ENCODE results near the gene CABCOCO1.

CABCOCO1 gene, protein sequence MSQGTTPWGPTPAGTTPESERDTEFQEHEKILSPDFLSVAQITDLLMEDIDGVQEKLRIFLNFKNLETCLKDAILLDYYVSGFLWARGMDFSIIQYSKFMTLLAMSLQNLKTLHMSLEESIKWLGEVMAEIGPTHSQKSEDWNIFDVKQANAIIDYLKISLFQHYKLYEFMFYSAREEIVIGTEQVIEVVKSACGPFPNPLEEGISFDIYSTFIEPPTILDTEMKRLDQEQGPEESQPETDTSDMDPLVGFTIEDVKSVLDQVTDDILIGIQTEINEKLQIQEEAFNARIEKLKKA

DNA sequence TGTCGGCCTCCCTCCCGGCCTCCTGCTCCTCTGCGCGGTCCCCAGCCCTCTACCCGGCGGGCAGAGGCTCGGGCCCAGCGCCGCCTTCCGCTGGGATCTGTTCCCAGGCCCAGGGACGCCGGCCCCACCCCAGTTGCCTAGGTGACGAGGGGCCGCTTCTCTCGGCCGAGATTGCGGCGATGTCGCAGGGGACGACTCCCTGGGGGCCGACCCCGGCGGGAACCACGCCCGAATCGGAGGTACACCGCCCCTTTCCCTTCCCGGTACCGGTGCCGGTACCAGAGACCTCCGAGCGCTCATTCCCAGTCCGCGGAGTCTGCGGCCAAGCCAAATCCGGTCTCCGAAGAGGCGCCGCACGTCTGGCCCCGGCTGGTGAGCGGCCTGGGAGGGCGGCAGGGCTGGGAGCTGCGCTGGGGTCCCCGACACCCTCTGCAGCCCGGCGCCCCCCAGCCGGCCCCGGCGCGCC, at the start of gene CABCOCO1:
Gene CABCOCO1 (plus strand): TSS at position 136 of the 466 bp plus-strand sequence. CDS start 44 bp downstream, at position 180.
- DNase-seq, result peak; percentile 91

DNA sequence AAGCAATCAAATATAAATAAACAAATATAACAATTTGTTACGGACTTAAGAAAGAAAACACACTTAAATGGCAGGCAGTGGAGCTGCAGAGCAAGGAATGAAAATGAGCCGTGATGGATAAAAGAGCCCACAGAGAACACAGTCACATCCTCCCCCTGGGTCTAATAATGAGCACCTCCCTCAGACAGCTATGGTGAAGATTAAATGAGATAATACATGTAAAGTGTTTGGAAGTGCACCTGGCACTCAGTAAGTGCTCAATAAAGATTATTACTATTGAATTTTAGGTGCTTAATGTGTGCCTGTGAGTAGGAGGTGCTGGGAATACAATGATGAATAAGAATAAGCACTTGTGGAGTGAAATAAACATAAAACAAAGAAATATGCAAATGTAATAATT, 49.1 kb upstream of the CABCOCO1 start:
- no peak for DNase-seq

DNA sequence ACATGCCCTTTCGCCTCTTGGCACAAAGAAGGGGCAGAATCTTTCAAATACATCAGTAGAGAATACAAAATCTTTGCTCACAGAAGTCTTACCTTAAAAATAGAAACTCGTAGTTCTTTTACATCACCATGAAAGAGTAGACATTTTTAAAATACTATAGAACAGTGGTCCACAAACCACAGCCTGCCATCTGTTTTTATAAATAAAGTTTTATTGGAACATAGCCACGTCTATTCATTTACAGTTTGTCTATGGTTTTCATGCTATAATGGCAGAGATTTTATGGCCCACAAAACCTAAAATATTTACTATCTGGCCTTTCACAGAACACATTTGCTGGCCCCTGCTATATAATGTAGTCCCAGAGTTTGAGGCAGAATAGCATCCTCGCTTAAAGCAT, 46.1 kb upstream of the CABCOCO1 start:
- DNase-seq, result no peak

DNA sequence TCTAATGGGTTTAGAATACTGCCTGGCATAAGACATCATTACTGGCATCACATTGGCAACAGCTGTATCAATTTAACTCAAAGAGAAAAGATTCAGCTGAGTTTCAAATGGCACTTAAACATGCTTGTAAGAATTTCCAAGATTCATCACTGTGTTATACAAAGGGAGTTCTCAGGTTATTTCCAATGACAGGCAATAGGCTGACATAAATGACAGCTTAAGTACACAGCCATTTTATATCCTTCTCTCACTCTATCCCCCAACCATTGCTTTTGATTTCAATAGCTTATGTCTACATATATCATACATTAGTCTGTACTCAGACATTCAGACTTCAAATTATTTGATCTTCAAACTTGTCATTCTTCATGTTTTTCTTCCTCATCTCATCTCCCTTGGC, 45.5 kb upstream of the CABCOCO1 start:
- DNase-seq, result no peak

DNA sequence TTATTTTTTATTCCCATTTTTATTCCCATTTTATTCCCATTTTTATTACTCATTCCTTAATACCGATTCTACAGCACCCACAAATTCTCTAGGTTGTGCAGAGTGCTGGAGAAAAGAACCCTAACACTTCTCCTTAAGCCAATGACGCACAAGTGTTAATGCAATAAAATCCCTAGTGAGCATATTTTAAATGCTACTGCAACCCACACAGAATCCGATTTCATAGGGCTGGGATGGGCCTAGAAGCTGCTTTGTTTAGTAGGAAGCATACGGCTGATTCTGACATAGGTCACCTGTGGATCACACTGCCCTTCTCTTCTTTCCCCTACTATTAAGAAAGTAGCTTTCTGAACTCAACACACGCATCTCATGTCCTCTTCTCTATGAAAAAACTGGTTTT, 45.1 kb upstream of the CABCOCO1 start:
- DNase-seq, result no peak

DNA sequence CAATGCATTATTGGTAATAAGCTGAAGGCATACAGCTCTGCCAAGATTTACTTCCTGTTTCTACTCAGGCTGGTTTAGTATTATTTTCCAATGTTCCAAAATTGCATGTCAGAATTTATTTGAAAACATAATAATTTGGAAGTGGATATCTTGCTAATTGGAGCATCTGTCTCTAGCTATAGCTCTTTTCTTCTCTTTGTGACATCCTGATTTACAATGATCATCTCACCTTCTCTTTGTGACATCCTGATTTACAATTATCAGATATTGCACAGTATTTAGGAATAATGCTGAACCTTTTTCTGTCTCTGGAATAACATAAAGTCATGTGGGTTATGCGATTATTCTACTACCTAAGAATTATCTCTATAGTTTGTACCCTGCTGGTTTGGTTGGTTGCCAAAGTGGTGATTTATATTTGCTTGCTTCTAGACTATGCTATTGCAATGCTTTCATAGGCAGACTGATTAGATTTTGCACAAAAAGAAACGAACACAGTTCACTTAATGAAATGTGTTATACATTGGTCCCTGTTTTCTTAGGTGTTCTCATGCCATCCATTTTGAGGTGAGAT, 44.3 kb upstream of the CABCOCO1 start:
- DNase-seq, result no peak

DNA sequence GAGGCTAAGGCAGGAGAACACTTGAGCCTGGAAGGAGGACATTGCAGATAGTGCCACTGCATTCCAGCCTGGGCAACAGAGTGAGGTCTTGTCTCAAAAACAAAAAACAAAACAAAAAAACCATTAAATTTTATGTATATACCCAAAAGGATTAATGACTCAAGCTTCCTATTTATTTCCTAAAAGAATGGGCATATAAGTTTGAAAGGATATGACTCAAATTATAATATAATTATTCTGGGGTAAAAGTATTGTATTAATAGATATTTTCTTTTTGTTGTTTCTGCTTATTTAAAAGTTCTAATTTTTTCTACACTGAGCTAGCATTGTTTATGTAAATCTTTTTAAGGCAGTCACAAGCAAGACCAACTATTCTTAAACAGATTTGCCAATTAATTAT, 42.2 kb upstream of the CABCOCO1 start:
- no peak for DNase-seq

DNA sequence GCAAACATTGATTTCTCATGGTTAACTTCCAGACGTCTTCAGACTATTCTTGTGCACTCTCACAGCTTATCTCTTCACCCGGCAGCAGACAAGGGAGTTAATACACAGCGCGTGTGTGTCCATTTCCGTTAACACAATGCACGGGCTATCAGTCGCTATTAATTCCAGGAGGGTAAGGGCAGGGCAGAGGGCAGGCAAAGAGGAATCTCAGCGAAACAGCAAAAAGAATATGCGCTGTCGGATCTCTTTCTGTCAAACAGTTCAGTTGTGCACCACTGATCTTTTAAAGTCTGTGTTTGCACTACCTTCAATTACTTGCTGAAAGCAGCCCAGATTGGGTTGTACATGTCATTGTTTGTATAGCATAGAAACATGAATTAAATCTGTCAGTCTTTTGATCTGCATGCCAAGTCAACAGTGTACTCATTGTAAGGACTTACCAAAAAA, 41.1 kb upstream of the CABCOCO1 start:
- DNase-seq, result no peak

DNA sequence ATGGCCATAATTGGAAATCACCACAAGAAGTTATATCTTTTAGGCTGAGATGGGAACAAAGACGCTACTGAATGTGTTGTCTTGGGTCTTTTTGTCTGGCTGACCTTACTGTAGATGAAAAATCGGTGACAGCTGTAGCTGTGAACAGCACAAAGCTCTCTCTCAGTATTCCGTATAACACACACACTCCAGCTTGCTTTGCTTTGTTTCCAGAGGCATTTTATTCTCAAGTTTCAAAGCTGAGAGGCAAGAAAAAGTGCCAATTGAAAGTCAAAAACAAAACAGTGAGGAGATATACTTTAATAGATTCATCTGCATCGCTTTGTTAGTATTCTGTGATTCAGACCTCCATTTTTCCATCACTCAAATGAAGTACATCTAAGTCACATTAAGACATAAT, 39.6 kb upstream of the CABCOCO1 start:
- no peak for DNase-seq

DNA sequence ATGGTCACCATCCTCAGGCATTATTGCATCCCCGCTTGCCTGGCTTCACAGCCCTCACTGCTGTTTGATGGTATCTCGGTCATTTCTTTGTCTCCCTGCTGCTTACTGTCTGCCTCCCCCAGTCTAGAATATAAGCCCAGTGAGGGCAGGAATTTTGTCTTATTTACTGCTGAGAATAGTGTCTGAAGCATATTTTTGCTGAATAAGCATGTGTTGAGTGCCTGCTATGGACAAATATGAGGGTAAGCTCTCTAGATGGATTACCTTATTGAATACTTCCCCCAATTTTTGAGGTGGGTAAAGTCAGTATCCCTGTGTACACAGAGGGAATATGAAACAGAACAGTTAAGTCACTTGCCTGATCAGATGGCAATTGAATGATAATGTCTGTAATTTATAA, 36.5 kb upstream of the CABCOCO1 start:
- DNase-seq, result no peak

DNA sequence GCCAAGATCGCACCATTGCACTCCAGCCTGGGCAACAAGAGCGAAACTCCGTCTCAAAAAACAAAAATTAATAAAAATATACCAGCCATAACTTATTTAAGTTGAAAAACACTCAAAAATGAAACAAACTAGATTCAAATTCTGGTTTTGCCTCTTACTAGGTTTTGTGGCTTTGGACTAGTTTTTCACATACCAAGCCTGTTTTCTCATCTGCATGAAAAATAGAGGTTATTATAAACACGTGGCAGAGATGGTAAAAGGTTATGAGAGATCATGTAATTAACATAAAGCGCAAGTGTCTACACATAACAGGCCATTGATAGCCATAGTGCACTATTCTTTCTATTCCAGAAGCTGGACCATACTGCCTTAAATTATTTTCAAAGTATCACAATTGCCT, 35.5 kb upstream of the CABCOCO1 start:
- no peak for DNase-seq

DNA sequence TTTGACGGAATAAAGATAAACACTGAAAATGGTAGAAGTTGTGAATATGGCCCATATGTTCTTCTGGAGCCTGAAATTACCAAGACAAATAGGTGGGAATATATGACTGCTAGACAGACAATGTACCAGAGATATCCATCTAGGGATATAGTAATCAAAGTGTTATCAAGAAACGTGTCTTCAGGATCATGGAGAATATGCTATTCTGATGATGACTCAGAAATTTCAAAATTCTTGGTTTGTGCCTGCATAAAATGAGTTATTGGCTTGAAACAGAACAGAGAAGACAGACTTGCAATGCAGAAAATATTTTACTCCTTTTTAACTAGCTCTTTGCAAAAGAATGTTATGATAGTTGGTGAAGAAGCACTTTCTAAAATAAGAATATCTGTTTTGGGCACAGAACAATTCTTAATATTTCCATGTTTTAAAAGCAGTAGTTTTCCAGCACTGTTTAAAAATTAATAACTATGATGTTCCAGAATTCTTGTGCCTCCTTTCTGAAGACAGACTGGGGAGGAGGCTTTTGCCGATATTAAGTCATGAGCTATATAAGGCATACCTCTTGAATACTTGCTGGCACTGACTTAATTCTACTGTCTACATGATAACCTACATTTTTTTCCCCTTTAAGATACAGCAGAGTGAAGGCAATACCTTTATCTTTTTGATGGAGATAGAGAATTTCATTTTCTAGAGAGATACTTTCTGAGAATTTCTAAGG, 34.4 kb upstream of the CABCOCO1 start:
- no peak for DNase-seq

DNA sequence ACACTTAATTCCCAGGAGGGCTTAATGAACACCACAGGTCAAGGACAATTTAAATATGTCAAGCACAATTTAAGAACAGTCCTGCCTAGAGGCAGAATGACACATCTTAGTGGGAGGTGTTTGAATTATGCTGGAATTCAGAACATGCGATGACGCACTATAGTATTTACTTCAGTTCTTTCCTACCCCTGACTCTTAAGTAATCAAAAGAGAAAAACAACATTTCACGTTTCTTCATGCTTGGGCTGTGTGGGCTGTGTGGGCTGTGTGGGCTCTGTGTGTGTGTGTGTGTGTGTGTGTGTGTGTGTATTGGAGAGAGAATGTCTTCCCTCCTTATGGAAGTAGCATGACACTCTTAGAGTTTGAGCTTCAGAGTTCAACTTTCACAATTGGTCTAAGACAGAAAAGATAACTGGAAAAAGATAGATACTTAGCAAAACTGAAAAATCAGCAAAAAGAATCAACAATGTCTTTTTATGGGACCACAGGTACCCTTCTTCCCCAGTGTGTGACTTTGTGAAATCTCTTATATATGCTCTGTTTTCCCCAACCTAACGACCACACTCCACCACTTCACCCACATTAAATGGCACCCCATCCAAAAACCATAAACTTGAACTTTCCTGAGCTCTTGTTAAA, 33.7 kb upstream of the CABCOCO1 start:
- DNase-seq, result peak; percentile 73

DNA sequence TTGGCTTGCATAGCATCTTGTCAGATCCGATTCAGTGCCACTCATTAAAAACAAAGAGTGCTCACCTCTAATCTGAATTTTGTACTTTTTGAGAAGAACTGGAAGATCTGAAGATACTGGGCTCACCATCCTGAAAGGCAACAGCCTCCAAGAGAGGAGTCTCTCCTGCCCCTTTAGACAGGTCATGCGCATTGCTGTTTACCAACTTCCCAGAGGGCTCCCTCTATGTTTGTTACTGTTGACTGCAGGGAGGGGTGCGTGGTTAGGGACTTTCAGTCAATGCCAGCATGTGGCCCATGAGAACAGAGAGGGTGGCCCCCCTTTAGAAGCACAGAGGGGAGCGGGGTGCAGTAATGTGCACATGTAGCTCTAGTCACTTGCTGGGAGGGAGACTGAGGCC, 33.2 kb upstream of the CABCOCO1 start:
- DNase-seq, result no peak

DNA sequence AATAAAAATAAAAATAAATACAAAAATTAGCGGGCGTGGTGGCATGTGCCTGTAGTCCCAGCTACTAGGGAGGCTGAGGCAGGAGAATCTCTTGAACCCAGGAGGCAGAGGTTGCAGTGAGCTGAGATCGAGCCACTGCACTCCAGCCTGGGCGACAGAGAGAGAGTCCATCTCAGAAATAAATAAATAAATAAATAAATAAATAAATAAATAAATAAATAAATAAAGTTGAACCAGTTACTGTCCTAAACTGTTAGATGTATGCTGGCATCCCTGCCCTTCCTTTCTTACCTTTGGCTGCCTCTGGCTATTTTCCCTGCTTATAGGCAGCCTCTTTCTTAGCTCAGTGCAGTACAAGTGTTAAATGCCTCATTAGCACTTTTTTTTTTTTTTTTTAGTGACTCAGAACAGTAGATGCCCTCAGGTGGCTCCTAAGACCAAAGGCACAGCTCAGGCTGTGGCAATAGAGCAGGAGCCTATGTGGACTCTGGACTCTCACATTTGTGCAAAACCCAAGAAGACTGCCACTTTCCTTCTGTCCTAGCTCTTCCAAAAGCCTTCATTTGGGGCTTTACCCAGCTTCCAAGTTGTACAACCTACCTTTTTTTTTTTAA, 30.6 kb upstream of the CABCOCO1 start:
- DNase-seq, result no peak

DNA sequence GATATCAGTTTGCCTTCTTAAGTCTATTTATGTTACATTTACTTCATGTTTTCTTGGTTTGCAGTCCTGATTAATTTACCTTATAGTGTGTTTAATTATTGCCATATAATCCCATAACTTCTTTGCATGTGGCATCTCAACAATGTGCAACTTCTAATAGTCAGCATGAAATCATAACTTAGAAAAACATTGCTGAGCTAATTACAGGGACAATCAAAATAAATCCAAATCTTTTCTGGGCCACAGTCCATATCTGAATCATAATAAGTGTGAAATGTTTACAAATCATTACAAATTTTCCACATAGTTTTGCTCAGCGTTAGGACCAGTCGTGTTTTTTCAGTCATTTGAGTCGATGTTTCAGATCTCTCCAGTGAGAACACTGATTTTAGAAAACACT, 29.1 kb upstream of the CABCOCO1 start:
- DNase-seq, result no peak

DNA sequence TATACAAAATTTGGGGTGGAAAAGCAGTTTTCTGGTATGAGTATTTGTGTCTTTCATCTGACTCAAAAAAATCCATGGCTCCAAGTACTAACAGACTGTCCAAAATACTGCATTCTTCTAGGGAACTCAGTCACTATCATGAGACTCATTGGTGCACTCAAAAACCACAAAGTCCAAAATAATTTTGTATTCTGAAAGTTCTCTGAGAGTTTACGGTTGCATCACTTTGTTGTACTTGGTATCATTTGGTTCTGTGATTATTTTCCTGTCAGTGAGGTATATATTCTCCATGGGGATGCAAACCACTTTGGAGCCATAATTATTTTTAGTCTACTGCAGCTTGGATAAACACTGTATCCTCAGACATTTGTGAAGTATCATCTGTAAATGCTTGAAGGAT, 28.0 kb upstream of the CABCOCO1 start:
- no peak for DNase-seq

DNA sequence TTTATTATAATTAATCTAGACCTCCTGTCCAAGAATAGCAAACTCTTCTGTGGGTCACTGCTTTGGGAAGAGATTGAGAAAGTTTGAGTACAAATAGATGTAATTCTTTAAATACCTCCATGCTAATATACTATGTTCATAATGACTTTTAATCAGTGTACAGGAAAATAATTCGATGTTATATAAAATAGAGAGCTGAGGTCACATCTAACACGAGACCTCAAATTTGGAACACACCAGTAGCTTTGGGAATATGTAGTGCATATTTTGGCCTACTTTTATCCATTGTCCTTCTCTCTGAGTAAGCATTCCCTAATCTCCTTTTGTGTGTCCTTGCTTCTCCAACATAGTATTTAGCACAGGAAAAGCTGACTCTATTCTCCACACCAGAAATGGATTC, 27.3 kb upstream of the CABCOCO1 start:
- DNase-seq, result no peak

DNA sequence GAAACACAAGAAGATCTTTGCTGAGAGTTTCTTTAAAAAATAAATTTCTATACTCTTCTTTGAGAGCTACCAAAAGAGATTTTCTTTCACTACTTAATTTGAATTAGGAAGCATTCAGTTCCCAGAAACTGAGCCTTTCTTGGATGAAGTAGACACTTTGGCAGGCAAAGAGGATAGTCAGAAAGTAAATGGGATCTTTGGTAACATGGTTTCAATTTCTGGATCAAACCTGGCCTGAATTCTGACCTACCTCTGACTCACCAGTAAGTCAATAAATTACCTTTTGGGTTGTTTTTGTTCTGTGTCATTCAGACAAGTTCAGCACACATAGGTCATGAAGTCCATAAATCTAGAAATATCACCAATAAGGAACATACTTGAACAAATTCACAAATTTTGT, 26.8 kb upstream of the CABCOCO1 start:
- no peak for DNase-seq

DNA sequence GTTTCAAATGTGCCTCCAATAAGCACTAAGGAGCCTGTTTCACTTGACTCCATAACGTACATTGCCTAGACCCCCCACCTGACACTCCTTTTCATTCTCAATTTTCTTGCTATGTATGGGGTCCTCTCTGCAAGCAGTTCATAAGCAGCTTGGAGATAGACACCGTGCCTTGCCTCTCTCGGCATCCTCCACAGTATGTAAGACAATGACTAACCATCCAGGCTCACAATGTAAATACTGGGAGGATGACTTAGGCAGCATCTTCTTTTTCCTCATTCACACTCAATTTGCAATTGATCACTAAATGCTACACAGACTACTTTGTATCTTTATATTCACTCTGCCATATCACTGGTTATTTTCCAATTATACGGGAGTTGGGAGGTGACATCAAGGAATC, 22.8 kb upstream of the CABCOCO1 start:
- DNase-seq, result no peak

DNA sequence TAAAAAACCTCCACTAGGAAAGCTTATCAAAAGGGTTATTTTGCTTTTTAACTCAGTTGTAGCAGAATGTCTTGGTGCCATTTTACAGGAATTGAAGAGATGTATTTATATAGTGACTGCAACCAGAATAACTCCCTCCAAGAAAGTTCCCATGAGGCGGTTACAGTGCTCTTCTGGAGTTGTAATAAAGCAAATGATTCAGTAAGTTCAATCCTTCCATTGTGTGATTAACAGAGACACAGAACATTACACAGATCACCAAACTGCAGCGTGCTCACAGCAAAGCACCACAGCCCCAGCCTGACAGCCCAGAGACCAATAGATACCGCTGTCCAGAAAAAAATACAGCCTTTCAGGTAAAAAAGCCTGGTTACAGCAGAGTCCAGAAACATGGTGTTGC, 21.9 kb upstream of the CABCOCO1 start:
- DNase-seq, result no peak

DNA sequence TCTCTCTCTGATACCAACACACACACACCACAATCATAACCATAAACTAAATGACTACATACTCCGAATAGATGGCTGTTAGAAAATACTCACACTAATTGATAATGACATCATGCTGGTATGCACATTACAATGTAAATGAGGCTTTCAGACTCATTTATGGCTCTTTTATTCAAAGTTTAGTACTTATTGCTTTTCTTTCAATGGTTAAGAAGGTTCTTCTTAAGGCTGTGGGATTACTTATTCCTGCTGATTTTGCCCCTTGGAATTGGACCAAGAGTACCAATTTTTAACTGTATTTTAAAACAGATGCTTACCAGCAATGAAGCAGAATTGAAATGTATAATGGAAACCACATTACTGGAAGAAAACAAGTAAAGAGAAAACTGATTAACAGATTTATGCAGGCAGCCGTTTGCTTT, 20.6 kb upstream of the CABCOCO1 start:
- no peak for DNase-seq

DNA sequence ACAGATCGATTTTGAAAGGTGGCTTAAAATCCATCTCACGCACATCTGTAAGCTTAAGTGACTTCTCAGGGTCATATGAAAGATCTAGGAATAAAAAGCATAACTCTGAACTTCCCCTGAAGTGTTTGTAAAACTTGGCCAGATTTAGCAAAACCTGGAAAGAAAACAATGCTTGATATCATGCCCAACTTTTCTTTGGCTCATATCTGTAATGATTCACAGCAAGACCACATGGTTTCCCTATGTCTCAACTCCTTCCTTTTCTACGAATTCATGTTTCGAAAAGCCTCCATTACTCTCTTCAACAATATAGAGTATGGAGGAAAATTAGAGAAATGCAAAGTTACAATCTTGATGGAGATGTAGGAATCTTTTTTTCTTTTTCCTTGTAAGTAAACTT, 20.1 kb upstream of the CABCOCO1 start:
- DNase-seq, result no peak

Measured in islet precursor cell (in vitro differentiated cells).